ENCODE data around the gene KHK.

DNA sequence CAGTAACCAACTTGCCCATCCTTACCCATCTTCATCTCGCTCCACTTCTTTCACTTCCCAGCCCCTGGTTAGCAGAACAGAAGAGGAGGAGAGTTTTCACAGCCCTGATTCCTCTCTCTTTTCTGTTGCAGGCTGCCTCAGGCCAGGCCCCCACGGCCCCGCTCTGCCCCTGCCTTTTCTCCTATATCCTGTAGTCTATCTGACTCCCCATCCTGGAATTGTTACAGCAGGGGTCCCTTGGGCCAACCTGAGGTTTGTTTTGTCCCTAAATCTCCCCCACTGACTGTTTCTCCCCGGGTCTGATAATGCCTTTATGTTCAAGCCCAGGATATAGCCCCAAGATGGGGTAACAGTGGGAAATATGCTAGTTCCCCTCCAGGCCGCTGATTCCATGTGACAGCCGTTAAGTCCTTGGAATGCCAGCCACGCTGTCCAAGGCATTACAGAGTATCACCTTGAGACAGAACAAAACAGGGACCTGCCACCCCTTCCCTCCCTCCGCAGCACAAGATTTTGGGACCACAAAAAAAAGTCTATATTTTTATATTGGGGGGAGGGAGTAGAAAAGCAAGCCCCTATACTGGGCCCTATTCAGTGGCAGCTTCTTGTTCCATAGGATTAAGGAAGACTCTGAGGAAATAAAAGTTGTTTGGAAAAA lies 16.5 kb upstream of the KHK start:
- TF ChIP-seq, protein P1, sequence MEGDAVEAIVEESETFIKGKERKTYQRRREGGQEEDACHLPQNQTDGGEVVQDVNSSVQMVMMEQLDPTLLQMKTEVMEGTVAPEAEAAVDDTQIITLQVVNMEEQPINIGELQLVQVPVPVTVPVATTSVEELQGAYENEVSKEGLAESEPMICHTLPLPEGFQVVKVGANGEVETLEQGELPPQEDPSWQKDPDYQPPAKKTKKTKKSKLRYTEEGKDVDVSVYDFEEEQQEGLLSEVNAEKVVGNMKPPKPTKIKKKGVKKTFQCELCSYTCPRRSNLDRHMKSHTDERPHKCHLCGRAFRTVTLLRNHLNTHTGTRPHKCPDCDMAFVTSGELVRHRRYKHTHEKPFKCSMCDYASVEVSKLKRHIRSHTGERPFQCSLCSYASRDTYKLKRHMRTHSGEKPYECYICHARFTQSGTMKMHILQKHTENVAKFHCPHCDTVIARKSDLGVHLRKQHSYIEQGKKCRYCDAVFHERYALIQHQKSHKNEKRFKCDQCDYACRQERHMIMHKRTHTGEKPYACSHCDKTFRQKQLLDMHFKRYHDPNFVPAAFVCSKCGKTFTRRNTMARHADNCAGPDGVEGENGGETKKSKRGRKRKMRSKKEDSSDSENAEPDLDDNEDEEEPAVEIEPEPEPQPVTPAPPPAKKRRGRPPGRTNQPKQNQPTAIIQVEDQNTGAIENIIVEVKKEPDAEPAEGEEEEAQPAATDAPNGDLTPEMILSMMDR (IDR thresholded peaks at IDR 0.05): no peak
- no peak for TF ChIP-seq POLR2A (IDR thresholded peaks at IDR 0.05)
